ENCODE data around the gene IL24. TPM values are rescaled to one million over a fixed set of nuclear protein-coding genes. Genes with fewer than 3 reads are reported as not detected.

Gene IL24
- total RNA-seq, 4 donors from 2014 or later = not detected

DNA sequence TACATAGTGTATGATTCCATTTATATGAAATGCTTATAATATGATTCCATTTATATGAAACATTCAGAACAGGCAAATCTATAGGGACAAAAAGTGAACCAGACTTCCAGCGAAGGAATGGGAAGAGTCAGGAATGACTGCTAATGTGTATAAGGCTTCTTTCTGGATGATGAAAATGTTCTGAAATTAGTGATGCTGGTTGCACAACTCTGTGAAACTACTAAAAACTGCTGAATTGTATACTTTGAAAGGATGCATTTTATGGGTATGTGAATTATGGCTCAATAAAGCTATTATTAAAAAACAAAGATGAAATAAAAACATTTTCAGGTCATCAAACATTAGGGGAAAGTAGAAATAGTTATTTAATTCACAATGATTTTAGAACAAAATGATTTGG is 14.1 kb upstream of the IL24 start:
- Histone ChIP-seq H3K9me3 (peaks cover 5 to 12% of the 10 kb centered on the region in 2 donors), H3K4me1 (no peaks in the 10 kb centered on the region), H3K36me3 (no peaks in the 10 kb centered on the region), H3K27me3 (no peaks in the 10 kb centered on the region), H3K27ac (no peak overlapping the region), H3K4me3 (no peak overlapping the region)
- WGBS, 2 donors (ENCODE audit: low coverage in 1 of 2) = 82 to 91% methylated on average over 1 of the region's 1 CpG
- TF ChIP-seq POLR2AphosphoS5 (IDR thresholded peaks at IDR 0.05) (no peak), CTCF (IDR thresholded peaks at IDR 0.05) (no peak)
- intact Hi-C loops (cut with DNase I; ENCODE audit: low total_unique reads) = no loop called here
- DNase-seq = no peak
- in situ Hi-C loops (cut with MboI; ENCODE audit: low pct_ligation_motif_present in 1 of 4, low pct_unique_long_range_greater_than_20kb in 1 of 4, low sequenced_read_pairs in 3 of 4) = no loop called here

GRCh38 chr1:206883876-206884275 is 13.4 kb upstream of the IL24 start:
- WGBS, 2 donors (ENCODE audit: low coverage in 1 of 2) = 93 to 94% methylated on average over 2 of the region's 2 CpGs
- TF ChIP-seq EP300 (IDR thresholded peaks at IDR 0.05; ENCODE audit: low read depth) = no peak
- TF ChIP-seq POLR2A (IDR thresholded peaks at IDR 0.05) = no peak
- Histone ChIP-seq H3K36me3 (no peaks in the 10 kb centered on the region), H3K9me3 (peaks cover 0 to 6% of the 10 kb centered on the region in 2 donors), H3K4me1 (no peaks in the 10 kb centered on the region), H3K27ac (no peak overlapping the region), H3K4me3 (no peak overlapping the region), H3K27me3 (no peaks in the 10 kb centered on the region)
- in situ Hi-C loops (cut with MboI; ENCODE audit: low pct_ligation_motif_present in 1 of 4, low pct_unique_long_range_greater_than_20kb in 1 of 4, low sequenced_read_pairs in 3 of 4) = no loop called here
- intact Hi-C loops (cut with DNase I; ENCODE audit: low total_unique reads) = no loop called here
- no peak for DNase-seq

DNA sequence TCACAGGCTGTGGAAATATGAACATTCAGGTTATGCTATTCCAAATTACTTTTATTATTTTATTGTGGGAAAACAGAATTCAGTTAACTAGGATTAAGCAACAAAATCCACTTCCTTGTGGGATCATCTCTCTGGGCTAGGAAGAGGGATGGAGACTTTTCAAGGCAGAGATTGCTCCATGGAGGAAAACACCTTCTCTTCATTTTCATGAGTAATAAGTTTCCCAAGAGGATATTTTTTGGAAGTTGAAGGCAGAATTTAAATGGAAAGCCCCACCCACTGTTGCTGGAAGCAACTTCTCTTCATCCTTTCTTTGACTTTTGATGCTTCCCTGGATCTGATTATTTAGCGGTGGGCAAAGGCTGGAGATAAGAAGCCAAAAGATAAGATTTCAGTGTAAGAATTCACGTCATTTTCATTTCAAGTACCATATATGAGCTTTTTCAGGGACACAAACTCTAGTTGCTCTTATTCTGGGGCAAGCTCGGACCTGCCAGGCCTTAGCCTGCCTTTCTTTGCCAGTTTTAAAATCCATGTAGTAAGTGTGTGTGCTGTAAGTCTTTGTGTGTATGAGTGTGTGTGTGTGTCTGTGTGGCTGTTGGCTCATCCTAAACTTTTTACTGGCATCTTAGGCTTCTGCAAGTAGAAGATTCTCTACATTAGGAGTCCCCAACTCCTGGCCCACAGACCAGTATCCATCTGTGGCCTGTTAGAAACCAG is 11.7 kb upstream of the IL24 start:
- no peak for DNase-seq
- TF ChIP-seq CTCF (IDR thresholded peaks at IDR 0.05) (no peak), EP300 (IDR thresholded peaks at IDR 0.05; ENCODE audit: low read depth) (no peak), POLR2A (IDR thresholded peaks at IDR 0.05) (no peak), POLR2AphosphoS5 (IDR thresholded peaks at IDR 0.05) (no peak)
- H3K4me3 ChIP-seq = no peak overlapping the region
- WGBS, 2 donors (ENCODE audit: low coverage in 1 of 2) = 82% methylated on average over 3 of the region's 3 CpGs
- H3K27ac ChIP-seq = no peak overlapping the region
- no peaks in the 10 kb centered on the region for H3K27me3 ChIP-seq
- H3K9me3 ChIP-seq = no peaks in the 10 kb centered on the region
- in situ Hi-C loops (cut with MboI; ENCODE audit: low pct_ligation_motif_present in 1 of 4, low pct_unique_long_range_greater_than_20kb in 1 of 4, low sequenced_read_pairs in 3 of 4) (no loop called here), intact Hi-C loops (cut with DNase I; ENCODE audit: low total_unique reads) (no loop called here)
- H3K36me3 ChIP-seq = no peaks in the 10 kb centered on the region
- no peaks in the 10 kb centered on the region for H3K4me1 ChIP-seq

DNA sequence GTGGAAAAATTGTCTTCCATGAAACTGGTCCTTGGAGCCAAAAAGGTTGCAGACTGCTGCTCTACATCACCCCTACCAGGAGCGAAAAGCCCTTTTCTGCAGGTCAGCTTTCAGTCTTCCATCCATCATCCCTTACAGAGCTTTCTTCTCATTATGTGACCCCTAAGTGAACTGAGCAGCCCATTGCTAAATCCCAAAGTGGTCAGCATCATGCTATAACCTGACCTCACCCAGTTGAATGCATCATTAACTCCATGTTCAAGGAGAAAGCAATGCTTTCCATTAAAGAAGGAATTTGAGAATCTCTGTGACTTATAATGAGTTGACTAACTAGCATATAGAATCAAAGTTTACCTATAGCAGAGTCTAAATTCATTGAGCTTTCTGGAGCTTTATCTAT is 10.4 kb upstream of the IL24 start:
- no peak for DNase-seq
- intact Hi-C loops (cut with DNase I; ENCODE audit: low total_unique reads) = no loop called here
- Histone ChIP-seq H3K9me3 (no peaks in the 10 kb centered on the region), H3K36me3 (no peaks in the 10 kb centered on the region), H3K27me3 (no peaks in the 10 kb centered on the region), H3K27ac (no peak overlapping the region), H3K4me3 (no peak overlapping the region), H3K4me1 (no peaks in the 10 kb centered on the region)
- no peak for TF ChIP-seq POLR2AphosphoS5 (IDR thresholded peaks at IDR 0.05)
- TF ChIP-seq POLR2A (IDR thresholded peaks at IDR 0.05) = no peak
- no peak for TF ChIP-seq CTCF (IDR thresholded peaks at IDR 0.05)
- TF ChIP-seq EP300 (IDR thresholded peaks at IDR 0.05; ENCODE audit: low read depth) = no peak
- 80 to 95% methylated on average over 1 of the region's 1 CpG for WGBS, 2 donors (ENCODE audit: low coverage in 1 of 2)
- in situ Hi-C loops (cut with MboI; ENCODE audit: low pct_ligation_motif_present in 1 of 4, low pct_unique_long_range_greater_than_20kb in 1 of 4, low sequenced_read_pairs in 3 of 4) = no loop called here

DNA sequence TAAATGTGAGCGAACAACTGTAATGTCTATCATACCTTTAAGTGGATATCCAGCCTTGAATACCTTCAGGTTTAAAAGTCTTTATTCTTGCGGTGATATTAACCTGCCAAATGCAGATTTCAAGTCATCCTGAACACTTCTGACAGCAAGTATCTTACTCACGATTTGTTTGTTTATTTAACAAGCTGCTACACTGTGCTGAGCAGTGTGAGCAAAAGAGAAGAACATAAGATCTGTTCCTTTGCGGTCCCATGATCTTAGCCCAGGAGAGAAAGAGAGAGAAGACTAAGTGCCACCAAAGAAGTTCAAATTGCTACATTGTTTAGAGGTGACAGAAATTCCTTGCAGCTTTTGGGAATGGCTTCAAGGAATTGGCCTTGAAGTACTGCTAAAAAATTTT is 9.5 kb upstream of the IL24 start:
- intact Hi-C loops (cut with DNase I; ENCODE audit: low total_unique reads) (no loop called here), in situ Hi-C loops (cut with MboI; ENCODE audit: low pct_ligation_motif_present in 1 of 4, low pct_unique_long_range_greater_than_20kb in 1 of 4, low sequenced_read_pairs in 3 of 4) (no loop called here)
- H3K4me3 ChIP-seq = no peak overlapping the region
- no peak for DNase-seq
- no peaks in the 10 kb centered on the region for H3K4me1 ChIP-seq
- H3K9me3 ChIP-seq = no peaks in the 10 kb centered on the region
- TF ChIP-seq CTCF (IDR thresholded peaks at IDR 0.05) (no peak), POLR2A (IDR thresholded peaks at IDR 0.05) (no peak), EP300 (IDR thresholded peaks at IDR 0.05; ENCODE audit: low read depth) (no peak), POLR2AphosphoS5 (IDR thresholded peaks at IDR 0.05) (no peak)
- peaks cover 3% of the 10 kb centered on the region for H3K27me3 ChIP-seq
- no peak overlapping the region for H3K27ac ChIP-seq
- H3K36me3 ChIP-seq = no peaks in the 10 kb centered on the region
- 59 to 69% methylated on average over 4 of the region's 4 CpGs for WGBS, 2 donors (ENCODE audit: low coverage in 1 of 2)
